Astrocyte (in vitro differentiated cells and primary cell): ENCODE measurements around the gene OGFOD3. TPM values are rescaled to one million over a fixed set of nuclear protein-coding genes. Genes with fewer than 3 reads are reported as not detected.
"Not testable (repeated sequence)": the region's sequence is repeated elsewhere in the genome, so short reads cannot be mapped to it uniquely, and the experiment has no call there.

Experiments
- DNase-seq: peaks from one replicate; pipeline ENCODE4 v3.0.0-alpha.2; 2010; ENCODE audit warnings: low read depth
- FAIRE-seq: peaks from 2 replicates; lab custom pipeline; 2011; peaks lifted over from hg19 to GRCh38; lab: Jason Lieb, UNC
- H2AFZ ChIP-seq: 2 replicates; pipeline ENCODE4 v1.6.0; 2012; ENCODE audit warnings: low read depth, low read length, inconsistent platforms
- H3K27ac ChIP-seq: 2 replicates; pipeline ENCODE4 v1.5.1; 2011; ENCODE audit warnings: low read depth, low read length, inconsistent platforms
- H3K27me3 ChIP-seq: 2 replicates; pipeline ENCODE4 v1.6.0; 2011; ENCODE audit warnings: low read length, inconsistent platforms; ENCODE audit not compliant: insufficient read depth
- H3K36me3 ChIP-seq: 2 replicates; pipeline ENCODE4 v1.5.1; 2011; ENCODE audit warnings: low read length, inconsistent platforms; ENCODE audit not compliant: insufficient read depth
- H3K4me1 ChIP-seq: 2 replicates; pipeline ENCODE4 v1.5.1; 2011; ENCODE audit warnings: low read length, inconsistent platforms; ENCODE audit not compliant: insufficient read depth
- H3K4me2 ChIP-seq: 2 replicates; pipeline ENCODE4 v1.6.0; 2012; ENCODE audit warnings: low read length, inconsistent platforms
- H3K4me3 ChIP-seq: 2 replicates; pipeline ENCODE4 v1.5.1; 2011; ENCODE audit warnings: low read depth, mild to moderate bottlenecking, low read length, inconsistent platforms; ENCODE audit not compliant: insufficient read depth
- H3K79me2 ChIP-seq: 2 replicates; pipeline ENCODE4 v1.6.0; 2012; ENCODE audit warnings: mild to moderate bottlenecking, low read length, inconsistent platforms; ENCODE audit not compliant: insufficient read depth
- H3K9ac ChIP-seq: 2 replicates; pipeline ENCODE4 v1.6.0; 2012; ENCODE audit warnings: mild to moderate bottlenecking, low read length, inconsistent platforms
- H3K9me3 ChIP-seq: 2 replicates; pipeline ENCODE4 v1.5.1; 2012; ENCODE audit warnings: low read depth, mild to moderate bottlenecking, low read length, inconsistent platforms; ENCODE audit not compliant: insufficient read depth
- H4K20me1 ChIP-seq: 2 replicates; pipeline ENCODE4 v1.6.0; 2012; ENCODE audit warnings: low read length, inconsistent platforms; ENCODE audit not compliant: insufficient read depth
- H3K27ac Mint-ChIP-seq: one replicate; pipeline ENCODE4 v1.8.0; 2021; ENCODE audit warnings: mild to moderate bottlenecking, mixed read lengths; ENCODE audit not compliant: unreplicated experiment
- H3K27me3 Mint-ChIP-seq: one replicate; pipeline ENCODE4 v1.8.0; 2021; ENCODE audit warnings: low read depth, mixed read lengths; ENCODE audit not compliant: unreplicated experiment
- H3K36me3 Mint-ChIP-seq: one replicate; pipeline ENCODE4 v1.8.0; 2021; ENCODE audit warnings: low read depth, mixed read lengths; ENCODE audit not compliant: unreplicated experiment
- H3K4me1 Mint-ChIP-seq: one replicate; pipeline ENCODE4 v1.8.0; 2021; ENCODE audit warnings: low read depth, mixed read lengths; ENCODE audit not compliant: unreplicated experiment
- H3K4me3 Mint-ChIP-seq: one replicate; pipeline ENCODE4 v1.8.0; 2021; ENCODE audit warnings: mild to moderate bottlenecking, moderate library complexity, mixed read lengths; ENCODE audit not compliant: unreplicated experiment
- H3K9me3 Mint-ChIP-seq: one replicate; pipeline ENCODE4 v1.8.0; 2021; ENCODE audit warnings: mild to moderate bottlenecking, mixed read lengths; ENCODE audit not compliant: unreplicated experiment
- CTCF ChIP-seq: IDR thresholded peaks from 2 replicates; pipeline ENCODE4 v1.5.1; 2011; ENCODE audit warnings: low read depth, mild to moderate bottlenecking, inconsistent platforms, low read length, moderate library complexity; ENCODE audit not compliant: insufficient read depth
- EZH2 ChIP-seq: IDR thresholded peaks from 2 replicates; pipeline ENCODE4 v1.6.1; 2012; ENCODE audit warnings: mild to moderate bottlenecking, low read length, inconsistent platforms; ENCODE audit not compliant: insufficient read depth
- total RNA-seq: library from RNA; stranded (reverse); gene quantifications from 2 replicates; pipeline ENCODE4 v1.2.1, GENCODE V29; 2021

OGFOD3 gene
- total RNA-seq, 1 donor from 2014 or later, result 20.9 TPM

GRCh38 chr17:82348434-82348833, 70.0 kb downstream of the OGFOD3 start:
- Mint-ChIP-seq H3K4me1 (no peaks in the 10 kb centered on the region), H3K36me3 (peaks cover 1% of the 10 kb centered on the region), H3K27me3 (peaks cover 27% of the 10 kb centered on the region), H3K9me3 (no peaks in the 10 kb centered on the region), H3K4me3 (no peak overlapping the region), H3K27ac (no peak overlapping the region)
- H3K9me3 ChIP-seq, result no peaks in the 10 kb centered on the region
- no peaks in the 10 kb centered on the region for H3K79me2 ChIP-seq
- TF ChIP-seq EZH2 (no peak), CTCF (no peak)
- no peaks in the 10 kb centered on the region for H3K36me3 ChIP-seq
- H4K20me1 ChIP-seq, result peaks cover 3% of the 10 kb centered on the region
- no peak for DNase-seq
- H3K4me1 ChIP-seq, result no peaks in the 10 kb centered on the region
- H3K4me3 ChIP-seq, result no peak overlapping the region
- FAIRE-seq, result no peak
- no peak overlapping the region for H3K4me2 ChIP-seq
- no peak overlapping the region for H2AFZ ChIP-seq
- no peak overlapping the region for H3K27ac ChIP-seq
- no peak overlapping the region for H3K9ac ChIP-seq
- peaks cover 9% of the 10 kb centered on the region for H3K27me3 ChIP-seq

GRCh38 chr17:82347994-82348393, 70.4 kb downstream of the OGFOD3 start:
- H4K20me1 ChIP-seq, H3K27ac Mint-ChIP-seq, H3K27ac ChIP-seq, H3K4me2 ChIP-seq, H3K4me1 ChIP-seq, H3K4me1 Mint-ChIP-seq, H3K27me3 ChIP-seq, H3K4me3 Mint-ChIP-seq, H3K36me3 Mint-ChIP-seq, H3K79me2 ChIP-seq, H3K36me3 ChIP-seq, H3K9me3 ChIP-seq, H3K9ac ChIP-seq, DNase-seq, FAIRE-seq, H2AFZ ChIP-seq, H3K9me3 Mint-ChIP-seq, H3K4me3 ChIP-seq: not testable (repeated sequence)
- H3K27me3 Mint-ChIP-seq, result peaks cover 31% of the 10 kb centered on the region

- Histone ChIP-seq H3K4me3 (no peak overlapping the region), H3K9me3 (peaks cover 3% of the 10 kb centered on the region), H2AFZ (no peak overlapping the region), H3K27me3 (peaks cover 9% of the 10 kb centered on the region), H3K9ac (no peak overlapping the region), H4K20me1 (no peaks in the 10 kb centered on the region), H3K4me2 (no peak overlapping the region), H3K79me2 (no peaks in the 10 kb centered on the region), H3K4me1 (no peaks in the 10 kb centered on the region), H3K27ac (no peak overlapping the region), H3K36me3 (no peaks in the 10 kb centered on the region)
- Mint-ChIP-seq H3K4me3 (no peak overlapping the region), H3K9me3 (no peaks in the 10 kb centered on the region), H3K27ac (no peak overlapping the region), H3K36me3 (peaks cover 1% of the 10 kb centered on the region), H3K27me3 (peaks cover 30% of the 10 kb centered on the region), H3K4me1 (no peaks in the 10 kb centered on the region)
- TF ChIP-seq EZH2 (no peak), CTCF (no peak)
- DNase-seq (no peak), FAIRE-seq (no peak)
These were observed 71.8 kb downstream of the OGFOD3 start for GRCh38 chr17:82346342-82347300.
